ENCODE measurements around the gene RAP1A. TPM values are rescaled to one million over a fixed set of nuclear protein-coding genes. Genes with fewer than 3 reads are reported as not detected.

The RAP1A gene
- total RNA-seq, 1 experiment from 2014 or later: 26.7 TPM

DNA sequence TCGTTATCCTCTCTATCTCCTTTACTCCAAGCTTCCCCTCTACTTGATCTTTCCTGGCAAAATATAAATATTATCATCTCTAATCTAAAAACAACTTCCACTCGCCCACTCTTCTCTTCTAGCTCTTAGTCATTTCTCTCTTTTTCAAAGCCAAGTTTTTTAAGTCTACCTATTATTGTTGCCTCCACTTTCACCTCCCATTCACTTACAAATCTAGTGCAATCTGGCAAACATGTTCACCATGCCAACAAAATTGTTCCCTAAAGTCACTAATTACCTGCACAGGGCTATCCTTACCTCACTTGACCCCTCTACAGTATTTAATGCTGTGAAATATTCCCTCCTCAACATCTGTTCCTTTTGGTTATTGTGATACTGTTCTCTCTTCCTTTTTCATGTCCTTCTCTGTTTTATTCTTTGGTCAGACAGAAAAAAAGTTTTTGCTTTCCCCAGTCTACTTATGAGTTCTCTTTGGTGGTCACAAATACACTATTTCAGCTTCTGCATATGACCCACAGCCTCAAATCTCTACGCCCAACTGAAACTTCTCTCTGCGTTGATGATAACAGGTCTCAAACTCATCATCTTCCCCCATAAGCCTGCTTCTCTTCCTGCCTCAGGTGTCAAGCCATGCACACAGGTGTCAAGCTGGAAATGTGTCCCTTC, 31.9 kb upstream of the RAP1A start:
- no peaks in the 10 kb centered on the region for H3K79me2 ChIP-seq (ENCODE audit: insufficient read depth, low read length)
- H3K27ac ChIP-seq (ENCODE audit: insufficient read length, low read depth, low read length): no peak overlapping the region
- no peak overlapping the region for H3K4me2 ChIP-seq (ENCODE audit: insufficient read depth, insufficient read length, low read length)
- H4K91ac ChIP-seq (ENCODE audit: insufficient read length, low read depth, low read length): no peak overlapping the region
- H2BK20ac ChIP-seq (ENCODE audit: low read depth, low read length, poor library complexity, severe bottlenecking): no peak overlapping the region
- no peaks in the 10 kb centered on the region for H3K9me3 Mint-ChIP-seq
- H3K27me3 ChIP-seq (ENCODE audit: insufficient read depth, low read length): no peaks in the 10 kb centered on the region
- 100% methylated on average over 2 of the region's 4 CpGs for WGBS (ENCODE audit: extremely low coverage, insufficient read length, low lambda C conversion rate)
- no peak overlapping the region for H3T11ph ChIP-seq (ENCODE audit: low read length)
- H3K4me1 Mint-ChIP-seq: peaks cover 5 to 7% of the 10 kb centered on the region in 2 experiments
- TF ChIP-seq, protein P1, sequence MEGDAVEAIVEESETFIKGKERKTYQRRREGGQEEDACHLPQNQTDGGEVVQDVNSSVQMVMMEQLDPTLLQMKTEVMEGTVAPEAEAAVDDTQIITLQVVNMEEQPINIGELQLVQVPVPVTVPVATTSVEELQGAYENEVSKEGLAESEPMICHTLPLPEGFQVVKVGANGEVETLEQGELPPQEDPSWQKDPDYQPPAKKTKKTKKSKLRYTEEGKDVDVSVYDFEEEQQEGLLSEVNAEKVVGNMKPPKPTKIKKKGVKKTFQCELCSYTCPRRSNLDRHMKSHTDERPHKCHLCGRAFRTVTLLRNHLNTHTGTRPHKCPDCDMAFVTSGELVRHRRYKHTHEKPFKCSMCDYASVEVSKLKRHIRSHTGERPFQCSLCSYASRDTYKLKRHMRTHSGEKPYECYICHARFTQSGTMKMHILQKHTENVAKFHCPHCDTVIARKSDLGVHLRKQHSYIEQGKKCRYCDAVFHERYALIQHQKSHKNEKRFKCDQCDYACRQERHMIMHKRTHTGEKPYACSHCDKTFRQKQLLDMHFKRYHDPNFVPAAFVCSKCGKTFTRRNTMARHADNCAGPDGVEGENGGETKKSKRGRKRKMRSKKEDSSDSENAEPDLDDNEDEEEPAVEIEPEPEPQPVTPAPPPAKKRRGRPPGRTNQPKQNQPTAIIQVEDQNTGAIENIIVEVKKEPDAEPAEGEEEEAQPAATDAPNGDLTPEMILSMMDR (conservative IDR thresholded peaks at IDR 0.05): no peak
- H3K4ac ChIP-seq (ENCODE audit: low read depth, low read length): no peak overlapping the region
- no peaks in the 10 kb centered on the region for H3K79me1 ChIP-seq (ENCODE audit: insufficient read depth, low read depth, low read length, poor library complexity, severe bottlenecking)
- peaks cover 4% of the 10 kb centered on the region for H3K4me1 ChIP-seq (ENCODE audit: insufficient read depth, low read length)
- no peak overlapping the region for H2BK15ac ChIP-seq (ENCODE audit: low read depth, low read length)
- H3K14ac ChIP-seq (ENCODE audit: insufficient read depth, low read length): peak overlapping the region; percentile 64; the same call in 1 of the 2 replicates
- no peak overlapping the region for H2AK5ac ChIP-seq (ENCODE audit: insufficient read length, low read length)
- H2BK12ac ChIP-seq (ENCODE audit: insufficient read length, low read depth, low read length): no peak overlapping the region
- no peak for DNase-seq
- no peak overlapping the region for H3K27ac Mint-ChIP-seq
- H2BK120ac ChIP-seq (ENCODE audit: low read depth, low read length, poor library complexity, severe bottlenecking): no peak overlapping the region
- no peak overlapping the region for H4K5ac ChIP-seq (ENCODE audit: insufficient read length, low read depth, low read length)
- H3K23ac ChIP-seq (ENCODE audit: insufficient read length, low read depth, low read length): no peak overlapping the region
- H4K20me1 ChIP-seq (ENCODE audit: control insufficient read depth, insufficient read depth, insufficient read length): no peaks in the 10 kb centered on the region
- H3K36me3 Mint-ChIP-seq (ENCODE audit: insufficient read depth in 1 of 3, low read depth in 3 of 3): no peaks in the 10 kb centered on the region
- no peak overlapping the region for H4K8ac ChIP-seq (replicated peaks; ENCODE audit: insufficient read length, low read depth, low read length)
- no peak overlapping the region for H3K9ac ChIP-seq (ENCODE audit: extremely low read depth, insufficient read length, low read length)
- H3K27me3 Mint-ChIP-seq (ENCODE audit: low read depth): no peaks in the 10 kb centered on the region
- no peak overlapping the region for H3K56ac ChIP-seq (ENCODE audit: insufficient read length, low read depth, low read length)
- no peak overlapping the region for H2BK5ac ChIP-seq (ENCODE audit: insufficient read length, low read length)
- no peaks in the 10 kb centered on the region for H3K23me2 ChIP-seq (ENCODE audit: insufficient read length, low read depth, low read length, poor library complexity, severe bottlenecking)
- no peak overlapping the region for H3K4me3 Mint-ChIP-seq
- H2AFZ ChIP-seq (ENCODE audit: low read length): no peak overlapping the region
- H3K18ac ChIP-seq (ENCODE audit: insufficient read length, low read depth, low read length): no peak overlapping the region
- H3K9me3 ChIP-seq (ENCODE audit: control insufficient read depth, low read depth, low read length): no peaks in the 10 kb centered on the region
